VCaP (cell line): Measurements from ENCODE around the gene TPCN2.

Source experiments
- H3K27ac ChIP-seq: fragments of 450-650 bp; 2 replicates; pipeline ENCODE4 v1.5.1; 2017
- CTCF ChIP-seq: fragments of 450-650 bp; conservative IDR thresholded peaks from 2 replicates; pipeline ENCODE4 v1.5.1; 2017; ENCODE audit warnings: mild to moderate bottlenecking, moderate library complexity

Gene TPCN2

GRCh38 chr11:69078508-69078907 is 29.8 kb downstream of the TPCN2 start:
- no peak for TF ChIP-seq CTCF
- H3K27ac ChIP-seq, result no peak overlapping the region

GRCh38 chr11:69078930-69079605 is 30.3 kb downstream of the TPCN2 start:
- no peak overlapping the region for H3K27ac ChIP-seq
- no peak for TF ChIP-seq CTCF

- no peak for TF ChIP-seq CTCF
- no peak overlapping the region for H3K27ac ChIP-seq
Measured at GRCh38 chr11:69079661-69080256, 31.0 kb downstream of the TPCN2 start.

- H3K27ac ChIP-seq, result no peak overlapping the region
- TF ChIP-seq CTCF, result no peak
Measured at GRCh38 chr11:69080257-69080995, 31.7 kb downstream of the TPCN2 start.

- TF ChIP-seq CTCF, result no peak
- no peak overlapping the region for H3K27ac ChIP-seq
Measured at GRCh38 chr11:69081180-69081579, 32.4 kb downstream of the TPCN2 start.

- H3K27ac ChIP-seq, result no peak overlapping the region
- no peak for TF ChIP-seq CTCF
Measured at GRCh38 chr11:69083531-69084247, 35.0 kb downstream of the TPCN2 start.

GRCh38 chr11:69084371-69084770 is 35.6 kb downstream of the TPCN2 start:
- TF ChIP-seq CTCF, result no peak
- H3K27ac ChIP-seq, result no peak overlapping the region
